Measurements from ENCODE around the gene CTNNBIP1. TPM values are rescaled to one million over a fixed set of nuclear protein-coding genes. Genes with fewer than 3 reads are reported as not detected.
"Not testable (repeated sequence)": the region's sequence is repeated elsewhere in the genome, so short reads cannot be mapped to it uniquely, and the experiment has no call there.

CTNNBIP1 gene
- polyA plus RNA-seq, 1 experiment = 28.3 TPM

GRCh38 chr1:9809100-9809510 is 101.0 kb downstream of the CTNNBIP1 start:
- Histone ChIP-seq H3K4me3 (ENCODE audit: low read depth, low read length) (no peak overlapping the region), H3K27me3 (ENCODE audit: control insufficient read depth, insufficient read depth, low read length) (no peaks in the 10 kb centered on the region), H3K9me3 (ENCODE audit: control insufficient read depth, insufficient read depth, low read length) (no peaks in the 10 kb centered on the region), H3K27ac (ENCODE audit: low read depth, low read length) (no peak overlapping the region)
- TF ChIP-seq CTCF (IDR thresholded peaks at IDR 0.05; ENCODE audit: low read depth, low read length) = no peak
- ChIA-PET CTCF (no interaction called here), POLR2A (no interaction called here)
- DNase-seq (ENCODE audit: low read depth, low spot score) = no peak

GRCh38 chr1:9808459-9808858 is 101.6 kb downstream of the CTNNBIP1 start:
- POLR2A ChIA-PET = no interaction called here
- Histone ChIP-seq H3K27me3 (ENCODE audit: control insufficient read depth, insufficient read depth, low read length) (no peaks in the 10 kb centered on the region), H3K4me3 (ENCODE audit: low read depth, low read length) (no peak overlapping the region), H3K9me3 (ENCODE audit: control insufficient read depth, insufficient read depth, low read length) (no peaks in the 10 kb centered on the region), H3K27ac (ENCODE audit: low read depth, low read length) (no peak overlapping the region)
- no peak for TF ChIP-seq CTCF (IDR thresholded peaks at IDR 0.05; ENCODE audit: low read depth, low read length)
- no peak for DNase-seq (ENCODE audit: low read depth, low spot score)
- CTCF ChIA-PET = no interaction called here

- H3K27ac ChIP-seq (ENCODE audit: low read depth, low read length) = no peak overlapping the region
- CTCF ChIA-PET = no interaction called here
- no peaks in the 10 kb centered on the region for H3K9me3 ChIP-seq (ENCODE audit: control insufficient read depth, insufficient read depth, low read length)
- no peak for TF ChIP-seq CTCF (IDR thresholded peaks at IDR 0.05; ENCODE audit: low read depth, low read length)
- no peak for DNase-seq (ENCODE audit: low read depth, low spot score)
- H3K4me3 ChIP-seq (ENCODE audit: low read depth, low read length) = no peak overlapping the region
- POLR2A ChIA-PET = no interaction called here
- H3K27me3 ChIP-seq (ENCODE audit: control insufficient read depth, insufficient read depth, low read length) = no peaks in the 10 kb centered on the region
Observed at GRCh38 chr1:9807541-9807940, 102.5 kb downstream of the CTNNBIP1 start.

GRCh38 chr1:9805972-9806371 is 104.1 kb downstream of the CTNNBIP1 start:
- H3K4me3 ChIP-seq (ENCODE audit: low read depth, low read length); DNase-seq (ENCODE audit: low read depth, low spot score); H3K9me3 ChIP-seq (ENCODE audit: control insufficient read depth, insufficient read depth, low read length); POLR2A ChIA-PET; H3K27me3 ChIP-seq (ENCODE audit: control insufficient read depth, insufficient read depth, low read length); H3K27ac ChIP-seq (ENCODE audit: low read depth, low read length): not testable (repeated sequence)
- CTCF ChIA-PET = interaction anchor here (0.7 to 1.5 kb wide), 2 partner anchors 62 to 81 kb away, joined by 3 read pairs; no protein-coding TSS in a partner anchor

- no peaks in the 10 kb centered on the region for H3K9me3 ChIP-seq (ENCODE audit: control insufficient read depth, insufficient read depth, low read length)
- ChIA-PET POLR2A (interaction anchor here (0.7 kb wide), 1 partner anchor 404 kb away, joined by 4 read pairs; no protein-coding TSS in a partner anchor), CTCF (interaction anchor here (0.7 to 1.5 kb wide), 2 partner anchors 63 to 80 kb away, joined by 3 read pairs; no protein-coding TSS in a partner anchor)
- no peak for DNase-seq (ENCODE audit: low read depth, low spot score)
- no peak overlapping the region for H3K4me3 ChIP-seq (ENCODE audit: low read depth, low read length)
- no peak overlapping the region for H3K27ac ChIP-seq (ENCODE audit: low read depth, low read length)
- TF ChIP-seq CTCF (IDR thresholded peaks at IDR 0.05; ENCODE audit: low read depth, low read length) = no peak
- no peaks in the 10 kb centered on the region for H3K27me3 ChIP-seq (ENCODE audit: control insufficient read depth, insufficient read depth, low read length)
Observed at GRCh38 chr1:9805006-9805508, 105.0 kb downstream of the CTNNBIP1 start.

- POLR2A ChIA-PET; H3K9me3 ChIP-seq (ENCODE audit: control insufficient read depth, insufficient read depth, low read length); CTCF ChIA-PET; H3K27me3 ChIP-seq (ENCODE audit: control insufficient read depth, insufficient read depth, low read length); H3K4me3 ChIP-seq (ENCODE audit: low read depth, low read length); H3K27ac ChIP-seq (ENCODE audit: low read depth, low read length); DNase-seq (ENCODE audit: low read depth, low spot score): not testable (repeated sequence)
Observed at GRCh38 chr1:9803003-9803918, 106.8 kb downstream of the CTNNBIP1 start.
